Lower lobe of right lung (tissue), 2 donors: ENCODE results near the gene MYBPC3. TPM values are rescaled to one million over a fixed set of nuclear protein-coding genes. Genes with fewer than 3 reads are reported as not detected.

Experiments used
- ATAC-seq, 2 donors: fragments of 200-7000 bp; cut with Tn5 transposase; one replicate each; pipeline ENCODE4 v1.9.1; 2020 to 2022; ENCODE audit warnings: mild to moderate bottlenecking in 2 of 2, moderate library complexity in 2 of 2
- DNase-seq: peaks from one replicate; pipeline ENCODE4 v3.0.0-alpha.2; 2020
- H3K27ac ChIP-seq: fragments of 200-600 bp; one replicate; pipeline ENCODE4 v1.8.0; 2022
- H3K27me3 ChIP-seq: fragments of 200-600 bp; one replicate; pipeline ENCODE4 v1.8.0; 2022; ENCODE audit warnings: low read depth
- H3K36me3 ChIP-seq: fragments of 200-600 bp; one replicate; pipeline ENCODE4 v1.8.0; 2022; ENCODE audit warnings: mild to moderate bottlenecking
- H3K4me1 ChIP-seq: fragments of 200-600 bp; one replicate; pipeline ENCODE4 v1.8.0; 2022
- H3K4me3 ChIP-seq: fragments of 200-600 bp; one replicate; pipeline ENCODE4 v1.8.0; 2022; ENCODE audit warnings: mild to moderate bottlenecking
- H3K9me3 ChIP-seq: fragments of 200-600 bp; one replicate; pipeline ENCODE4 v1.8.0; 2022
- CTCF ChIP-seq: fragments of 200-600 bp; IDR thresholded peaks from one replicate; pipeline ENCODE4 v1.8.0; 2022; ENCODE audit warnings: antibody characterized with exemption, mild to moderate bottlenecking
- intact Hi-C: fragments of 100-400 bp; cut with DNase I; formaldehyde crosslinking; loops from one replicate; pipeline ENCODE4 v1.11.0; 2022
- microRNA-seq: library from miRNA; unstranded; fragments of <30 nt; microRNA quantifications from one replicate; pipeline ENCODE4 v1.2.0, GENCODE V29; 2020; ENCODE audit warnings: borderline number of aligned reads
- total RNA-seq: library from RNA; stranded (reverse); fragmentation: NEBNext Ultra II Directional; extraction: Animal tissue kit (Norgen Biotek cat#: 25700); gene quantifications from one replicate; pipeline ENCODE4 v1.2.1, GENCODE V29; 2021
- donor health status: DM: no; HTN: yes; CAD: no; lungs with severe emphysema.

The MYBPC3 gene
- total RNA-seq, 1 donor from 2014 or later: 0.86 TPM

DNA sequence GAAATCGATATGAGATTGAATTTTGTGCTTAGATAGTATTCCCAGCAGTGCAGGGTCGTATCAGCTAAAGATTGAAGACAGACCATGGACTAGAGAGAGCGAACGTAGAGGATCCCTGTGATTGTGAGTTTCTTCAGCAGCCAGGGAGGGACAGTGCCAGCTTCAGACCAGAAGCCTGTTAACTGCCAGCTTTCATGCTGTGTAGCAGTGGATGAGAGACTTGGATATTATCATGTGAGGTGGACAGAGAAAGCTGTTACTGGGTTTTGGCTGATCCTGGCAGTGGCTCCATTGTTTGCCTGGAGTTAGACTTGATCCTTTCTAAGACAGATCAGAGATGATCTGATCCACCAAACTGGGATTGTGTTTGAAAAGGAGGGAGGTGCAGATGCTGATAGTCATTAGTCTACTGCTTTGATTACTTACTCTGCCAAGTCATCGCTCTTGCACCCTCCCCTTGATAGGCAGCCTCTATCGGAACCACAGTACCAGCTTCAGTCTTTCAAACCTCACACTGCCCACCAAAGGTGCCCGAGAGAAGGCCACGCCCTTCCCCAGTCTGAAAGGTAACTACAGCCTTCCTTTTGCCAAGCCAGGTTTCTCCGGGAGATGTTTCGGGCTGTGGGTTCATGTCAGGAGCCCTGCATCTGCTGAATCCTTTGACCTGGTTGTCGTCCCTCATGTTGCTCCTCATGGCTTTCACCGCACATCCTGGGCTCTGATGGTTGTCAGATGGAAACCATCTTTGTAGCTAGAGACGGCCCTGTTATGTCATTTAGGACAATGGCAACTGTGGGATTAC, 66.3 kb downstream of the MYBPC3 start:
- DNase-seq: no peak
- ATAC-seq: no peak
- Histone ChIP-seq H3K9me3 (no peaks in the 10 kb centered on the region), H3K36me3 (peaks cover 100% of the 10 kb centered on the region), H3K27me3 (no peaks in the 10 kb centered on the region), H3K4me1 (no peaks in the 10 kb centered on the region), H3K4me3 (no peak overlapping the region), H3K27ac (no peak overlapping the region)
- intact Hi-C loops: no loop called here
- TF ChIP-seq CTCF: no peak

DNA sequence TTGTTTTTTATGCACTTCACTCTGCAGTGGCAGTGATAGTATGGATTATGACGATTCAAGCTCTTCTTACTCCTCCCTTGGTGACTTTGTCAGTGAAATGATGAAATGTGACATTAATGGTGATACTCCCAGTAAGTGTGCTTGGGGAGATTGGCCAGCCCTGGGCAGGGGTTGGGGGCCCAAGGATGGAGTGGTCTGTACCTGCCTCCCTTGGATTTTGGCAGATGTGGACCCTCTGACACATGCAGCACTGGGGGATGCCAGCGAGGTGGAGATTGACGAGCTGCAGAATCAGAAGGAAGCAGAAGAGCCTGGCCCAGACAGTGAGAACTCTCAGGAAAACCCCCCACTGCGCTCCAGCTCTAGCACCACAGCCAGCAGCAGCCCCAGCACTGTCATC, 68.4 kb downstream of the MYBPC3 start:
- intact Hi-C loops: no loop called here
- Histone ChIP-seq H3K9me3 (no peaks in the 10 kb centered on the region), H3K4me3 (no peak overlapping the region), H3K4me1 (no peaks in the 10 kb centered on the region), H3K36me3 (peaks cover 100% of the 10 kb centered on the region), H3K27ac (no peak overlapping the region), H3K27me3 (no peaks in the 10 kb centered on the region)
- ATAC-seq (no peak), DNase-seq (no peak)
- TF ChIP-seq CTCF: no peak

DNA sequence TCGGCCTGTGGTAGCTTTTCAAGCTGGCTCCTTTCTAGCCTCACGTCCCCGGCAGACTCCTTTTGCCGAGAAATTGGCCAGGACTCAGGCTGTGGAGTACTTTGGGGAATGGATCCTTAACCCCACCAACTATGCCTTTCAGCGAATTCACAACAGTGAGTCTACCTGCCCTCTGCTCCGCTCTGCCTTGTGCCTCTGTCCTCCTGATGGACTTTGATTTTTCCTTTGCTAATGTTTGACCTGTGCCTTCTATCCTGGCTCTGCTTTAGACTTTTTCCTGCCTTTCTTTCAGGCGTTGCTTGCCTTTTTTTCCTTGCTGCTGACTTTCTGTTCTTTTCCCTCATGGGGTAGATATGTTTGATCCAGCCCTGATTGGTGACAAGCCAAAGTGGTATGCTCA, 70.0 kb downstream of the MYBPC3 start:
- intact Hi-C loops: no loop called here
- no peaks in the 10 kb centered on the region for H3K9me3 ChIP-seq
- no peak for TF ChIP-seq CTCF
- ATAC-seq: no peak
- no peaks in the 10 kb centered on the region for H3K4me1 ChIP-seq
- H3K4me3 ChIP-seq: no peak overlapping the region
- no peaks in the 10 kb centered on the region for H3K27me3 ChIP-seq
- no peak overlapping the region for H3K27ac ChIP-seq
- DNase-seq: no peak
- H3K36me3 ChIP-seq: peaks cover 100% of the 10 kb centered on the region

Small RNA genes lying within 50 kb of the gene (microRNA-seq; reads per million reads assigned to microRNA genes)
- gene MIR4487: not detected

Other genes starting within 250 kb of the MYBPC3 start
- 90.9 TPM for gene ARFGAP2, start 175.8 kb downstream of the MYBPC3 start, total RNA-seq
- 28.6 TPM for gene PACSIN3, start 166.3 kb downstream of the MYBPC3 start, total RNA-seq
- 37.5 TPM for gene DDB2, start 137.7 kb downstream of the MYBPC3 start, total RNA-seq
- 33.0 TPM for gene ACP2, start 103.9 kb downstream of the MYBPC3 start, total RNA-seq
- 49.2 TPM for gene NR1H3, start 94.7 kb downstream of the MYBPC3 start, total RNA-seq
- gene MADD, start 82.6 kb downstream of the MYBPC3 start, total RNA-seq: 53.7 TPM
- gene SPI1, start 25.8 kb upstream of the MYBPC3 start, total RNA-seq: 295 TPM
- gene SLC39A13, start 55.9 kb upstream of the MYBPC3 start, total RNA-seq: 48.0 TPM
- 77.1 TPM for gene PSMC3, start 73.7 kb upstream of the MYBPC3 start, total RNA-seq
- gene RAPSN, start 96.4 kb upstream of the MYBPC3 start, total RNA-seq: 1.2 TPM
- 105 TPM for gene CELF1, start 200.4 kb upstream of the MYBPC3 start, total RNA-seq
- 78.1 TPM for gene PTPMT1, start 212.9 kb upstream of the MYBPC3 start, total RNA-seq
- gene KBTBD4, start 226.3 kb upstream of the MYBPC3 start, total RNA-seq: 13.4 TPM
- gene NDUFS3, start 226.4 kb upstream of the MYBPC3 start, total RNA-seq: 79.0 TPM
- gene FAM180B, start 234.0 kb upstream of the MYBPC3 start, total RNA-seq: 0.53 TPM
- gene C1QTNF4, start 241.7 kb upstream of the MYBPC3 start, total RNA-seq: 1.3 TPM